ENCODE measurements around the gene RASGEF1B. TPM values are rescaled to one million over a fixed set of nuclear protein-coding genes. Genes with fewer than 3 reads are reported as not detected.

Gene RASGEF1B
- total and polyA plus RNA-seq, 2 experiments from 2014 or later, result 2.8 to 5.2 TPM

DNA sequence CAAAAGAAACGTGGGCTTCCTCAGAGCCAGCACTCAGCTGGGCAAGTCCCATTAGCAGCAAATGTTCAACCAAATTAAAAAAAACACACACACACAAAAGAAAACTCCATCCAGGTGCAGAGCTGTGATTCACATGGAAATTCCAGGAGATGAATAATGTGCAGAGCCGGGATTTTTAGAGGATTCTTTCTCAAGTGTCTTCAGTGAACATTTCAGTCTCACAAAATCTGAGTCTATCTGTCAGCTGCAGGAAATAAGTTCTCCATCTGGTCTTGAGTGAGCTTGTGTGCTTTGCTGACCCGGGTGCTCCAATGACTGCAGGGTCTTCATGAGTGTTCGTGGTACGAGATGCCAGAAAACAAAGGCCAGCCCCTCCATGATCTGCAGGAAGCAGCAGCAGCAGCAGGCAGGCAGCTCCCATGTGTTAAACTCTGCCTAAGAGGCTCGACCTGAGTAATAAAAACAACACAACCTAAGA lies 44.3 kb downstream of the RASGEF1B start:
- H3K4me1 ChIP-seq (ENCODE audit: insufficient read depth), result peaks cover 45% of the 10 kb centered on the region
- H3K9me2 ChIP-seq (ENCODE audit: insufficient read depth), result no peaks in the 10 kb centered on the region
- H3K27ac ChIP-seq (ENCODE audit: low read depth), result peak overlapping the region; percentile 81
- H3K27ac Mint-ChIP-seq, result peak overlapping the region; percentile 97
- no peaks in the 10 kb centered on the region for H4K20me1 ChIP-seq (replicated peaks; ENCODE audit: insufficient read depth)
- H3K79me2 ChIP-seq (replicated peaks; ENCODE audit: insufficient read depth), result no peaks in the 10 kb centered on the region
- H3K36me3 Mint-ChIP-seq (ENCODE audit: low read depth), result peaks cover 16% of the 10 kb centered on the region
- peaks cover 2% of the 10 kb centered on the region for H3K27me3 Mint-ChIP-seq (ENCODE audit: insufficient read depth, low read depth, poor library complexity)
- H2AFZ ChIP-seq, result no peak overlapping the region
- H3K9me3 Mint-ChIP-seq, result peaks cover 4% of the 10 kb centered on the region
- H3K27me3 ChIP-seq (ENCODE audit: insufficient read depth), result no peaks in the 10 kb centered on the region
- peaks cover 50% of the 10 kb centered on the region for H3K4me1 Mint-ChIP-seq
- peak overlapping the region; percentile 40; the same call in 2 of the 3 replicates for H3K4me3 Mint-ChIP-seq
- no peaks in the 10 kb centered on the region for H3K36me3 ChIP-seq (ENCODE audit: insufficient read depth)
- TF ChIP-seq ZNF331 (CRISPR knock-in tag; IDR thresholded peaks at IDR 0.05; ENCODE audit: low read depth) (no peak), NANOG (IDR thresholded peaks at IDR 0.05; ENCODE audit: borderline replicate concordance) (no peak), STAT1 (IDR thresholded peaks at IDR 0.05; ENCODE audit: unreplicated experiment) (no peak), JUNB (IDR thresholded peaks at IDR 0.05; ENCODE audit: unreplicated experiment) (no peak), EZH2phosphoT487 (IDR thresholded peaks at IDR 0.05; ENCODE audit: unreplicated experiment) (no peak), ETS1 (IDR thresholded peaks at IDR 0.05) (no peak), POLR2AphosphoS5 (IDR thresholded peaks at IDR 0.05; ENCODE audit: low read depth) (no peak), REST (IDR thresholded peaks at IDR 0.05; ENCODE audit: unreplicated experiment) (no peak), ZNF462 (CRISPR knock-in tag; IDR thresholded peaks at IDR 0.05) (no peak), ZNF114 (CRISPR knock-in tag; IDR thresholded peaks at IDR 0.05) (no peak), CREB1 (CRISPR knock-in tag; IDR thresholded peaks at IDR 0.05; ENCODE audit: low read depth) (no peak), EZH2 (IDR thresholded peaks at IDR 0.05; ENCODE audit: low read depth, unreplicated experiment) (no peak), CTCF (conservative IDR thresholded peaks at IDR 0.05; ENCODE audit: low read depth in 2 of 2) (no peak)
- 0 out of 2 replicates have a peak overlapping the region, but pooled peaks have one; percentile 9 for H3K4me3 ChIP-seq
- peak; percentile 68 for ATAC-seq
- no peaks in the 10 kb centered on the region for H3F3A ChIP-seq (replicated peaks; ENCODE audit: low read depth)
- peak overlapping the region; percentile 31 for H3K4me2 ChIP-seq
- peak; percentile 65 for DNase-seq (ENCODE audit: low spot score)

All from GM23338 (cell line).